GM19452 (cell line): ENCODE data around the gene KCNK3.
"Not testable (repeated sequence)": the region's sequence is repeated elsewhere in the genome, so short reads cannot be mapped to it uniquely, and the experiment has no call there.

Source experiments
- ATAC-seq: cut with Tn5 transposase; IDR thresholded peaks from one replicate; pipeline ENCODE4 v1.9.1; 2021; ENCODE audit not compliant: unreplicated experiment

KCNK3 gene

DNA sequence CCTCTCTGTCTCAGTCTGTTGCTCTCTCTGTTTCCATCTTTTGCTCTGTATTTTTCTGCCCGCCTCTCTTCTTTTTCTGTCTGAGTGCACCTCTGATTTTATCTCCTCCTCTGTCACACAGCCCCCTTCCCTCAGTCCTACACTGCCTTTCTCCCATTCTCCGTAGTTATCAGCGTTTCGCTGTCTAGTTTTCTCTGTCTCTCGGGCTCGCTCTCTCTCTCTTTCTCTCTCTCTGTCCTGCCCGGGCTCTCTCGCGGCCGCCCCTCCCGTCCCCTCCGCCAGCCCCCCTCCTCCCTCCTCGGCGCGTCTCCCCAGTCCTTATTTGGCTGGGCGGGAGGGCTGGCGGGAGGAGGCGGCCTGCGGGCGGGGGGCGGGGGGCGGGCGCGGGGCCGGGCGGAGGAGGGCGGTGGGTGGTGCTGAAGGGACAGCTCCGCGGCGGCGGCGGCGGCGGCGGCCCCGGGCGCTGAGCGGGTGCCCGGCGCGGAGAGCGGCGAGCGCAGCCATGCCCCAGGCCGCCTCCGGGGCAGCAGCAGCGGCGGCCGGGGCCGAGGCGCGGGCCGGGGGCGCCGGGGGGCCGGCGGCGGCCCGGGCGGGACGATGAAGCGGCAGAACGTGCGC, at the start of gene KCNK3:
TSS of gene KCNK3 (plus strand) at position 444 of the 618 bp plus-strand sequence. CDS start at position 598, 154 bp downstream.
- no peak for ATAC-seq

DNA sequence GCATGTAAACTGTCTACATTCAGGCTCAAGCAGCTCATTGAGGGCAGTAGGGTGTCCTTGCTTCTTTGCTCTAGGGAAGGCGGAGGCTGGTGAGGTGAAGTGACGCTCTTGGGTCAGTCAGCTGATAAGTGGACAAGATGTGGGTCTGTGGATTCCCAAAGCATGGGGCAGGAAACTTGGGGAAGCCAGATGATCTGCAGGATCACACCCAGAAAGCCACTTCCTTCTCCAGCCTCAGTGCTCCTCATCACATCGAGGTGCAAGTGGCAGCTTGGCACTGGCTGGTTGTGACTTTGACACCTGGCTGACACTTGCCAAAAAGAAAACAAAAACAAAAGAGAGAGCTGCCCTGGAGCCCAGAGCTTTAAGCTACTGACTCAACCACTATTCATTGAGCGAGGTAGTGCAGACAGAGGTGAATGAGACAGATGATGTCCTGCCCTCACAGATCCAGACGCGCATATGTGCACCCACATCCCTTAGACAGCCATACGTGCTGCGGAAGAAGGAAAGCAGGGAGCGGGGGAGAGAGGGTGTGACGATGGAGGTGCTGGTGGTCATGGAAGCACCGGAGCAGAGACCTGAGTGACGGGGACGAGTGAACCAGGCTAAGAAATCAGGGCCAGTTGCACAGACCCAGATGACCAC, 48.2 kb upstream of the KCNK3 start:
- ATAC-seq = no peak

DNA sequence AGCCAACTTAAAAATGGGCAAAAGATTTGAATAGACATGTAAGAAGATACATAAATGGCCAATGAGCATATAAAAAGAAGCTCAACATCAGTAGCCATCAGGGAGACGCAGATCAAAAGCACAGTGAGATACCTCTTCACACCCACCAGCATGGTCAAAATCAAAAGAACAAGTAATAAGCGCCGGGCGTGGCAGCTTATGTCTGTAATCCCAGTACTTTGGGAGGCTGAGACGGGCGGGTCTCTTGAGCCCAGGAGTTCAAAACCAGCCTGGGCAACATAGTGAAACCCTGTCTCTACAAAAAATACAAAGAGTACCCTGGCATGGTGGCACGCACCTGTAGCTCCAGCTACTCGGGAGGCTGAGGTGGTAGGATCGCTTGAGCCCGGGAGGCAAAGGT, 46.8 kb upstream of the KCNK3 start:
- ATAC-seq = no peak

DNA sequence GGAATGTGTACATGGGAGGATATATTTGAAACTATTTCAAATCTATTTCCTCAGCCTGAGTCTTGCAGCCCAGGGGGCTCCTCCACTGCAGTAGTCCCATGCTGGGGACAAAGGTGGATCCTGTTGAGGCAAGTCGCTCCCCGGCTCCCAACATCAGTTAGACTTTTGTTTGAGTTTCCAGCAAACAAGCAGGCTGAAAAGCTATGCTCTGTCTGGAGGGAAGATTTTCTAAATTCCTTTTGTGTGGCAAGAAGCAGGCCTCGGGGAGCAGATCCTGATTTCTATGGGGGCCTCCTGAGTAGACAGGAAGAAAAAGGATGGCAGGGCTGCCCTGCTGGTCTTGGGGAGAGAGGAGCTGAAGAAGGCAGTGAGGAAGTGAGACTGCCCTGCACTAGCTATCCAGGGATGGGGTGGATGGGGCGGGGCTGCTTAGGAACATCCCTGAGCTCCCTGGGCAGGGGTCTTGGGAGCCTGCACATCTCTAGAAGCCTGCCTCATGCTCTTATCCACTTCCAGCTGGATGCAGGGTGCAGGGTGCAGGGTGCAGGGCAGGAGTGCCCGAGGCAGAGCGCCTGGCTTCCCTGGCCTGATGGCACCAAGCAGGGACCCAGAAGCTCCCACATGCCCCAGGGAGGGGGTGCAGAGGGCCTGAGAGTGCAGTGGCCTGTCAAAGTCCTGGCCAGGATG, 45.4 kb upstream of the KCNK3 start:
- no peak for ATAC-seq

DNA sequence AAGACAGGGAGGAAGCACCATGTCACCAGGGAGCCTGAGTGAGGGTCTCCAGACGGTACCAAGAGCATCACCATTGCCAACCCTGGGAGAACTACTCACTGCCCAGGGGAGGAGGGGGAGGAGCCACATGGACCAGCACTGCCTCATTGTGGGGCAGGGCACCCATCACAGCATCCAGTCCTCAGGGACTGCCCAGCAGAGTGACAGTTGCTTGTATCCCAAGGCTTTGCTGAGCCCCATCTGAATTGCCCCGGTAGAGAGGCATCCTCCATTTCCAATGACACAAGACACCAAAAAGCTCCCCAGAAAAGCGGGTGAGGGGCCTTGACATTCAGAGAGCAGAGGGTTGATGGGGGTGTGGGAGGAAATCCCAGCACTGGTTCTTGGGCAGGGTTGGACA, 44.5 kb upstream of the KCNK3 start:
- ATAC-seq = no peak

DNA sequence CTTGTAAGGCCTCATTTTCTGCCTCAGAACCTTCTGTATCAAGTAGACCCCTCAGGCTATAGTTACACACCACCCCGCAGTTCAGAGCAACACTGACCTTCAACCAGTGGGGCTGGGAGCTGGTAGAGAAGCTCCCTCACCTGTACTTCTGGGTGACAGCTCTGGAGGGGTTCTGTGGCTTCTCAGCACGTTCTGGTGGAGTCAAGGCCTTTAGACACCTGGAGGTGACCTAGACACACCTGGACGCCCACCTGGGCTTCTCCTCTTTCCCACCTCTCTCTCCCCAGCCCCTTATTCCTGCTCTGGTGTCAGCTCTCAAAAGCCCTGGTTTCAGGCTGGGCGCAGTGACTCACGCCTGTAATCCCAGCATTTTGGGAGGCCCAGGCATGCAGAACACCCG, 44.0 kb upstream of the KCNK3 start:
- no peak for ATAC-seq

DNA sequence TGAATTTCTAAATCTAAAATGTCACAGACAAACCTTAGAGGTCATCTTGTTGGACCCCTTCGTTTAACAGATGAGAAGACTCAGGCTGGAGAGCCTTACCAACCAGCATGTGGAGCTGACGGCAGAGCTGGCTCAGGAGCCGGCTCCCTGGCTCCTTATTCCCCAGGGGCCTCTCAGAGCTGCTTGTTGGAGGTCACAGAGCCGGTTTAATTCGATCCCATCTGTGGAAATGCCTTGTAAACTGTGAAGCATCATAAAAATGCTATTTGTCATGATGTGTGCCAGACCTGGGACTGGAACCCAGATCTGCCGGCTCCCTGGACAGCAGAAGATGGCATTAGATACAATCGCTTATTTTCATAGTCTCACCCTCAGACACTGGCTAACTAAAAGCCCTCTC, 43.2 kb upstream of the KCNK3 start:
- no peak for ATAC-seq

DNA sequence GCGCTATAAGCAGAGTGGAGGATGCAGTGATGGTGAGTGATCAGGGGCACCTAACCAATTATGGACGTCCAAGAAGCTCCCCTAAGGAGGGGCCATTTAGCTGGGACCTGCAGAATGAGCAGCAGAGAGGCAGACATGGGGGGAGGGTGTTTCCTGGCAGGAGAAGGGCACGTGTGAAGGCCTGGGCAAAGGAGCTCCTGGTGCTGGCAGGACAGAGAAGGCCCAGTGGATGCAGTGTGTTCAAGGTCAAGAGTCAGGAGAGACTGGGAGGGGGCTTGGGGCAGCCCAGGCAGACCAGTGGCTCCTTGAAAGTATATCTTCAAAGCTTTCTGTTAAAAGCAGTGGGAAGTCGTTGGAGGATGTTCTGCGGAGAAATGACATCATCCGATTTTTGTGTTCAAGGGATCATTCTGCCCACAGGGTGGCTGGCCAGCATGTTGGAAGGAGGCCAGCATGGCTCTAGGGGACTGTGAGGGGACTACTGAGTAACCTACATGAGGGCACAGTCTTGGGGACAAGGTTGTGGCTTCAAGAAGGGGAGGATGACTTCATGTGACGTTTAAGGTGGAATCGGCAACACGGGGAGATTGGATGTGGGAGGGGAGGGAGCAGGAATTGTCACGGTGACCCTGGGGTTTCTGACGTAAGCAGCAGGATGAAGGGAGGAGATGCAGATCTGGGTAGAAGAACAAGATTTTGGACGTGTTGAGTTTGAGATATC, 42.4 kb upstream of the KCNK3 start:
- ATAC-seq = no peak

DNA sequence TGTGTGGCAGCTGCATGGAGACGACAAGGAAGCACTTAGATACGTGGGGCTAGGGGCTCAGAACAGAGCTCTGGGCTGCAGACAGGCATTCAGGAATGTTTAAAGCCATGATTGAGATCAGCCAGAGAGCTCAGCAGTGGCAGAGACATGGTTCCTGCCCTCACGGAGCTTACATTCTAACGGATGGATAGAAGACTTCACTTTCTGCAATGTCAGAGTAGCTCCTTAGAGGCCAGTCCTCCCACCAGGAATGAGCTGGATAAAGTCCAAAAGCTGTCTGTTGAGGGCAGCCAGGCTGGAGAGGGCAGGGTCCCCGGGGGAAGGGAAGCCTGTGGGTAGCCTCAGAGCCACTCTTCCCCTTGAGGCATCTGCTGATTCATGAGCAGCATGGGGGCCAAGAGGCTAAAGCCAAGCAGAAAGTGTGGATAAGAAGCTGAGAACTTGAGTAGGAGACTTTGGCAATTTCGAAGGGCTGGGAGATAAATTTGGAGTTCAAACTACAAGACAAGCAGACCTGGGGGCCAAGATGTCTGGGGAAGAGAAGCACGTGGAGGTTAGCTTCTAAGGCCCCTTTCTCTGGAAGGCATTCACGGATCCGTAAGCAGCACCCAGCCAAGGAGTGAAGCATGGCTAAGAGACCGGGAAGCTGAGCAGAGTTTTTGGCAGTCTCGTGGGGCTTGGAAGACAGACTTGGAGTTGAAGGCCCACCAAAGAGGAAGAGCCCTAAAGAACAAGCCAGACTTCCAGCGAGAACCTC, 41.6 kb upstream of the KCNK3 start:
- no peak for ATAC-seq

DNA sequence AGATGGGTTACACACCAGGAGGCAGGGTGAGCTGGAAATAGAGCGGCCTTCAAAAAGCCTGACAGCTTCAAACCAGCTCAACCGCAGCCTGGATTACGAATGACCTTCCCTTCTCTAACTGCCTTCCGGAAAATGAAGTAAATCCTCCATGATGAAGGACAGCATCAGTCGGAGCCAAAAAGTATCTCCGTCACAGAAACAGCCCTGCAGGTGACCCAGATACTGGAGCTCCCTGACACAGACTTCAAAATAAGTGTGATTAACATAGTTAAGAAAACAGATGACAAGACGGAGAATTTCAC, 41.1 kb upstream of the KCNK3 start:
- ATAC-seq = no peak

DNA sequence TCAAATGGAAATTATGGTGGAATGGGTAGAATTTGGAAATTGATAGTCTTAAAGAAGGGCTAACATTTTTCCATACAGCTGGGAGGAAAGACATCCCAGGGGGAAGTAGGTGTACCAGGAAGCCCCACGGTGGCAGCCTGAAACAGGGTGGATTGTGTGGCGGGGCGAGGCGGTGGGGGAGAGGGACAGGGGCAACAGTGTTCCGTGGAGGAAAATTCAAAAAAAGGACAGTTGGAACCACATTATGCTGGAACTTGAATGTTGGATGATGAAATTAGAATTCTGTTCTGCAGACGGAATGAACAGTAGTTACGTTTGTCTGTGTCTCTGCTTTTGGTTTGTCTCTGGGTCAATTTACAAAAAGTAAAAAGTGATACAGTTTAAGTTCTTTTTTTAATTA, 40.7 kb upstream of the KCNK3 start:
- ATAC-seq = no peak

DNA sequence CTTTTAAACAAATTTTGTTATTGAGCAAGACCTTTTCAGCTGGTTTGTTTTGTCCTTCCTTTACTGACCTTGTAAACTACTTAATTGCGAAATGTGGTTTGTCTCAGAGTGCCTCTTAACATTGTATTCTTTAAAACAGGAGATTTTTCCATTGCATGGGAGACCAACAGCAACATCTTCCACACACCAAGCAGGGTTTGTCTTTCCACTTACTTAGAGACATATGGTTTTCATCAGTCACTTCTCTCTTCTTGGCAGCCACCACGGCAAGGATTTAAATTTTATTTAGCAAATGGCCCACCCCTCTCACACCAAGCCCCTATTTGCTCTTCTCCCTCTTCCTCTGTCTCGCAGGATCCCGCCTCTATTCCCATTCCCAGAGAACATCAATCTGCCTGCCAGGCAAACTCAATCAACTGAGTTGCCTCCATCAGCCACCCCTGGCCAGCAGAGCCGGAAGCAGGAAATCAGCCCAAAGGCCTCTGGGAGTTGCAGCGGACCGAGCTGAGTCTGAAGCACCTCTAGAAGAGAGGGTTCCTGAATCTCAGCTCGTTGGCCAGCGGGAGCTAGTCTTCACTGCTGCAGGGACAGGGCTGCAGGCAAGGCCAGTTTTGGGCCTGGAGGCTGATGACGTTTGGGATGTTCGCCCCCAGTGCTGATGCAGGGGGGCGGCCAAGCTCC, 40.0 kb upstream of the KCNK3 start:
- no peak for ATAC-seq

DNA sequence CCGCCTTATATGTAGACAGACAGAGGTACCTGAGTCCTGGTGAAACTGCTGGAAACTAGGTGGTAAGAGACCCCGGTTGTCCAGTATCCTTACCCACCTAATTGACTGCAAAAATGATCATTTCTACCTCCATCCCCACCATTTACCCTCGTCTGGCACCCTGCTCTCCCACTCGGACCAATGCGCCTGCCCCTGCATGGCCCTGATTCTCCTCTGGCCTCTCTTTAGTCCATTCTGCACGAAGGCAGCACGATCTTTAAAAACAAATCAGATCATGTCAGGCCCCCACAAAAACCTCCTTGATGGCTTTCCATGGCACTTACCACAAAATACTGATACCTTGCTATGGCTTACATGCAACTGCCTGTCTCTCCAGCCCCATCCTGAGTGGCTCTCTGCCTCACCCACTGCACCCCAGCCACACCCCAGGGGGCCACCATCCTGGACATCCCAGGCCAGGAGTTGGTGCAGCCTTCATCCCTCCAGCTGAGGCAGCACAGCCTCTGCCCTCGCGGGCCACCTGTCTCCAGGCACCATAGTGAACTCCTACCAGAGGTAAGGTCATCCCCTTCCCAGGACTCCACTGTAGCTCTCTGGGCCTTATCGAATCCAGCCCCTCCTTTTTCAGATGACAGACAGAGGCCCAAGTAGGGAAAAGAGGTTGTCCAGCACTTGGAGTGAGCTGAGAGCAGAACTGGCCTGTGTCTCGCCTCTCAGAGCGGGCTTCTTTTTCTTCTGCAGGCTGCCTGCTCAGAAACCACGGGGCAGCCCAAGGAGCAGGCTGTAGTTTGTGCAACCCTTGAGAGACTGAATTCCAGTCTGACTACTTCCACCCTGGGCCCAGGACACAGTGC, 39.1 kb upstream of the KCNK3 start:
- no peak for ATAC-seq

DNA sequence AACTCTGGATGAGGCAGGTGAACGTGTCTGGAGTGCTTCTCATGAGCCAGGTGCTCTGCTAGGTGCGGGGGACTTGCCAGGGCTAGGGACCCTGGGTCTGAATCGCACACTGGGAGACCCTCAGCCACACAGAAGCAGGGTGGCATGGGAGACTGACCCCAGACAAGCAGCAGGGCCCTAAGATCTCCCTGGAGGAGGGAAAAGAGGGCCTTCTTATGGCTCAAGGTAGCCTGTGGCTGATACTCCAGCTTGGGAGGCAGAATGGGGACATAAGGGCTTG, 38.5 kb upstream of the KCNK3 start:
- no peak for ATAC-seq

DNA sequence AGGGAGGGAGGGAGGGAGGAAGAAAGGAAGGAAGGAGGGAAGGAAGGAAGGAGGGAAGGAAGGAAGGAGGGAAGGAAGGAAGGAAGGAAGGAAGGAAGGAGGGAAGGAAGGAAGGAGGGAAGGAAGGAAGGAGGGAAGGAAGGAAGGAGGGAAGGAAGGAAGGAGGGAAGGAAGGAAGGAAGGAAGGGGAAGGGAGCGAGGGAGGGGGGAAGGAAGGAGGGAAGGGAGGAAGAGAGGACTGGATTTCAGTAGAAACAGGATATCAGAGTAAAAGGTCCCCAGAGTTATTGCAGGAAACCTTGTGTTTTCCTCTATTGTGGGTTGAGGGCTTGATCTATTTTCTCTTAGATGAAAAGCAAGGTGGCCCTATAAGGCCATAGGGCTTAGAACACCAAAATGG, 37.4 kb upstream of the KCNK3 start:
- not testable (repeated sequence) for ATAC-seq

DNA sequence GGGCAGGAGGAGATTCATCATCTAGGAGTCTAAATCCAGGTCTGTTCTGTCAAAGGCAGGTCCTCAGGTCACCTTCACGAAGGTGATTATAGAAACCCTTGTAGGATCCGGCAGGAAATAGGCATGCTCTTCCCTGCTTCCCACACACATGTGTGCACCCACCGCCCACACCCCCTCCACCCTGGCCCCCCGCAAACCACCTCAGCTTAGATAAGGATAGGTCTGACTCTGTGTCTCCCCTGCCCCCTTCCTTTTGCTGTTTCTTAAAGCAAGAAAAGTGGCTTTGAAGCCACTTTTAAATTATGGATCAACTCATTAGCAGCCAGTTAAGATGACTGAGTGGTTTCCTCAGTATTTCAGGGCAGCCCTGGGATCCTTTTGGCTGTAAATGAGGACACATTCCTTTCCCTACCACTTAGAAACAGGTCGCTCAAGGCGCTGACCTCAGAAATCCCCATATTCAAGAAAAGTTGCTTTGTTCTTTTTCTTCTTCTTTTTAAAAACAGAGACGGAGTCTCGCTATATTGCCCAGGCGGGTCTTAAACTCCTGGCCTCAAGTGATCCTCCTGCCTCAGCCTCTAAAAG, 36.8 kb upstream of the KCNK3 start:
- ATAC-seq = no peak

DNA sequence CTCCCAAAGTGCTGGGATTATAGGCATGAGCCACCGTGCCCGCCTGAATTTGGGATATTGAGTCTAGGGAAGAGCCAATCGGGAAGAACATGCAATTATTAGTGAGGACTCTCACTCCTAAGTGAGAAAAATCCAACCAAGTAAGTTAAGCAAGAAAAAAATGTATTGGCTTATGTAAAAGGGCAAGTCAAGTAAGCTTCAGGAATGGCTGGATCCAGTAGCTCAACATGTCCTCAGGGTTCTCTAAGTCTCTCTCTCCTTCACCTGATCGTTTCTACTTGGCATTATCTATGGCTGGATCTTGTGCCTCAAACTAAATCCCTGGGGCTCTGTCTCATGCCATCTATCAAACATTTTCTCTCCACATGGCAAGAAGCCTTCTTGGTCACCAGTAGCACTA, 35.3 kb upstream of the KCNK3 start:
- ATAC-seq = no peak

DNA sequence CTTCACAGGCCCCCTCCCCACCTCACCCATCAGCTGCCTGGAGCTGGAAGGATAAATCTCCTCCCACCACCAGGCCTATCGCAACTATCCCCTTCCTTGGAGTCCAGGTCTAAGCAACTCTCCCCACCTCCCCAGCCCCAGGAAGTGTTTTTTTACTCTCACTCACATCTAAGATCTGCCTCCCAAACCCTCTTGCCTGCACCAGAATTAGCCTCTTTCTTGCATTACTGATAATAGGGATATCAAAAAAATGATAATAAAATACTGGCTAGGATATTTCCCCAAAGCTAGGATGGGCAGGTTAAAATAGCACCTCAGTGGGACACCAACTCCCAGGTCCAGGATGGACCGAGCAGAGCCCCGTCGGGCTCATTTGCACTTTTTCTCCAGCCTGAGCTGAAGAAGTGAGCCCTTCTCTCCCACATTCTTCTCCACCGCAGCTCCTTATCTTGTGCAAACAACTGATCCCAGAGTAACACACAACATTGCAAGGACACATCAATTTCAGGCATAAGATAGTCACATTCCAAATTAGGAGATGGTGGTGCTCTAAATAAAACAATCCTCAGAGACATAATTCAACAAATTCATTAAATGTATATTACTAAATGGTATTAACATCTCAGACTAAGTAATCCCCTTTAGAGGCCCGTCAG, 33.7 kb upstream of the KCNK3 start:
- no peak for ATAC-seq

DNA sequence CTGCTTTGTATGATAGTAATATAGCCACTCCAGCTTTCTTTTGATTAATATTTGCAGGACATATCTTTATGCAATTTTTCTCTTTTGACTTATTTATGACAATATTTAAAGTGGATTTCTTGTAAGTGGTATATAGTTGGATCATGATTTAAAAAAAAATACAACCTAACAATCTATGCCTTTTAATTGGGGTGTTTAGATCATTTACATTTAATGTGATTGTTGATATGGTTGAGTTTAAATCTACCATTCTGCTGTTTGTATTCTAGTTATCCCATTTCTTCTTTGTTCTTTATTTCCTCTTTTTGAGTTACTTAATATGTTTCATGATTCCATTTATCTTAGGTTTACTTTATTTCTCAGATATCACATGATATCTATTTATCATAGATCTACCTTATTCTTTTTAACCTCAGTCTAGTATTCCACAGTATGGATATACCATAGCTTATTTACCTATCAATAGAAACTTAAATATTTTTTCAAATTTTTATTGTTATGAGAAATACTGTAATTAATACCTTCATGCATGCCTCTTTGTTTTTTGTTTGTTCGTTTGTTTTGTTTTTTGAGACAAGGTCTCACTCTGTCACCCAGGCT, 32.1 kb upstream of the KCNK3 start:
- ATAC-seq = no peak
